A549 (cell line): ENCODE results near the gene TECRL. TPM values are rescaled to one million over a fixed set of nuclear protein-coding genes. Genes with fewer than 3 reads are reported as not detected.

Source experiments
- ATAC-seq, 2 experiments: fragments of 200-7000 bp in 1 of 2; fragments of >200 bp in 1 of 2; cut with Nextera tagmentation in 1 of 2; cut with Tn5 transposase in 1 of 2; 3 replicates each; pipeline versions ENCODE4 v1.8.0 to v1.9.1; 2018 to 2020; ENCODE audit warnings: mild to moderate bottlenecking in 1 of 2, moderate library complexity in 1 of 2
- CTCF ChIA-PET: fragments of 300-600 bp; sonication (Branson Sonifier 250); formaldehyde crosslinking; extraction: SDS; loops from one replicate; lab custom pipeline; 2021; ENCODE audit warnings: antibody characterized with exemption, inconsistent platforms; lab: Yijun Ruan, JAX
- POLR2A ChIA-PET: fragments of 350-600 bp; formaldehyde crosslinking; extraction: SDS; loops from one replicate; lab custom pipeline; 2021; ENCODE audit warnings: antibody characterized with exemption, inconsistent platforms; lab: Yijun Ruan, JAX
- DNase-seq, 2 experiments: peaks; one replicate each; pipeline versions ENCODE4 v3.0.0 to v3.0.0-alpha.2; 2011 to 2016; ENCODE audit warnings: low read depth in 1 of 2, low spot score in 1 of 2
- FAIRE-seq: peaks from 2 replicates; lab custom pipeline; 2011; peaks lifted over from hg19 to GRCh38; lab: Jason Lieb, UNC
- H3K27ac ChIP-seq, 2 experiments: fragments of >200 bp; sonication (Bioruptor Twin); formaldehyde crosslinking; 3 replicates each; pipeline ENCODE4 v1.5.1; 2016 to 2017
- H3K4me1 ChIP-seq: fragments of >200 bp; sonication (Bioruptor Twin); formaldehyde crosslinking; 3 replicates; pipeline ENCODE4 v1.6.1; 2016
- H3K4me2 ChIP-seq: fragments of >200 bp; sonication (Bioruptor Twin); formaldehyde crosslinking; 3 replicates; pipeline ENCODE4 v1.6.1; 2016
- H3K4me3 ChIP-seq: fragments of >200 bp; sonication (Bioruptor Twin); formaldehyde crosslinking; 3 replicates; pipeline ENCODE4 v1.5.1; 2016
- H3K9me3 ChIP-seq: fragments of >200 bp; sonication (Bioruptor Twin); formaldehyde crosslinking; 3 replicates; pipeline ENCODE4 v1.6.1; 2016
- CBX8 ChIP-seq: fragments of 200-600 bp; sonication (generic); IDR thresholded peaks from 2 replicates; pipeline ENCODE4 v1.6.1; 2016
- CEBPB ChIP-seq, 2 experiments: fragments of >200 bp in 1 of 2; sonication (Bioruptor Twin) in 1 of 2; formaldehyde crosslinking in 1 of 2; IDR thresholded peaks; 2 replicates each; pipeline ENCODE4 v1.6.1; 2012 to 2016
- CTCF ChIP-seq: fragments of >200 bp; sonication (Bioruptor Twin); formaldehyde crosslinking; IDR thresholded peaks from 3 replicates; pipeline ENCODE4 v1.5.1; 2016
- ELK1 ChIP-seq: fragments of 150-350 bp; IDR thresholded peaks from 2 replicates; pipeline ENCODE4 v1.6.1; 2014; ENCODE audit warnings: low read depth, mild to moderate bottlenecking, low read length
- ESRRA ChIP-seq: fragments of 150-350 bp; IDR thresholded peaks from 2 replicates; pipeline ENCODE4 v1.6.1; 2014; ENCODE audit warnings: mild to moderate bottlenecking, low read length, borderline replicate concordance
- FOSB ChIP-seq: fragments of 250-450 bp; sonication (Bioruptor Pico); IDR thresholded peaks from 2 replicates; pipeline ENCODE4 v1.5.0; 2020; ENCODE audit warnings: mild to moderate bottlenecking, moderate library complexity
- FOSL2 ChIP-seq, 2 experiments: fragments of 450-650 bp in 1 of 2; fragments of >200 bp in 1 of 2; sonication (Bioruptor Twin) in 1 of 2; formaldehyde crosslinking; IDR thresholded peaks; 2 replicates each; pipeline versions ENCODE4 v1.5.0 to v1.6.1; 2016 to 2020; ENCODE audit warnings: mild to moderate bottlenecking in 1 of 2, moderate library complexity in 1 of 2
- JUNB ChIP-seq: fragments of >200 bp; sonication (Bioruptor Twin); formaldehyde crosslinking; IDR thresholded peaks from 2 replicates; pipeline ENCODE4 v1.6.1; 2016
- MYC ChIP-seq: IDR thresholded peaks from 2 replicates; pipeline ENCODE4 v1.6.1; 2012; ENCODE audit warnings: mild to moderate bottlenecking, inconsistent platforms, low read length, improper control_type of control experiment, borderline replicate concordance
- NPAS2 ChIP-seq: fragments of 250-450 bp; sonication (Bioruptor Pico); IDR thresholded peaks from 2 replicates; pipeline ENCODE4 v1.8.0; 2022; ENCODE audit warnings: mild to moderate bottlenecking, moderate library complexity, borderline replicate concordance
- PBX3 ChIP-seq: IDR thresholded peaks from 2 replicates; pipeline ENCODE4 v1.6.1; 2012
- POLR2A ChIP-seq: IDR thresholded peaks from 2 replicates; pipeline ENCODE4 v1.6.1; 2012; ENCODE audit warnings: mild to moderate bottlenecking, low read length
- POLR2AphosphoS2 ChIP-seq: conservative IDR thresholded peaks from 2 replicates; pipeline ENCODE4 v1.6.1; 2012; ENCODE audit warnings: low read length, improper control_type of control experiment, inconsistent platforms
- RAD21 ChIP-seq, 2 experiments: fragments of >200 bp in 1 of 2; sonication (Bioruptor Twin) in 1 of 2; formaldehyde crosslinking in 1 of 2; IDR thresholded peaks in 1 of 2; conservative IDR thresholded peaks in 1 of 2; 2 replicates in 1 of 2; 3 replicates in 1 of 2; pipeline ENCODE4 v1.6.1; 2012 to 2018; ENCODE audit warnings: inconsistent platforms in 1 of 2
- RCOR1 ChIP-seq: fragments of 150-350 bp; IDR thresholded peaks from 2 replicates; pipeline ENCODE4 v1.6.1; 2014; ENCODE audit warnings: antibody characterized with exemption, low read length, low read depth
- REST ChIP-seq: fragments of 200-600 bp; sonication (generic); IDR thresholded peaks from 2 replicates; pipeline ENCODE4 v1.6.1; 2016; ENCODE audit warnings: antibody characterized with exemption, mild to moderate bottlenecking, moderate library complexity
- RNF2 ChIP-seq: fragments of 200-600 bp; sonication (generic); IDR thresholded peaks from 2 replicates; pipeline ENCODE4 v1.6.1; 2016; ENCODE audit warnings: low read depth, mild to moderate bottlenecking, antibody characterized with exemption, moderate library complexity, borderline replicate concordance
- SREBF2 ChIP-seq: fragments of 450-650 bp; IDR thresholded peaks from 2 replicates; pipeline ENCODE4 v1.6.1; 2014; ENCODE audit warnings: mild to moderate bottlenecking, moderate library complexity
- TFCP2L1 ChIP-seq: fragments of 250-450 bp; sonication (Bioruptor Pico); IDR thresholded peaks from 2 replicates; pipeline ENCODE4 v1.5.0; 2021; ENCODE audit warnings: mild to moderate bottlenecking
- WGBS: methylation state at CpG from one replicate; pipeline ENCODE4 v1.1.6; 2017; ENCODE audit errors: missing lambda C conversion rate; 5-methylcytosine and 5-hydroxymethylcytosine counted together
- polyA plus RNA-seq, 4 experiments: library from polyadenylated mRNA; depleted of rRNA in 3 of 4; stranded (reverse); fragments of >200 nt; fragmentation: RNase III in 1 of 4; extraction: RNeasy Plus Mini Kit Qiagen cat#74134 plus additional on column Dnase treatment in 1 of 4; gene quantifications; 2 replicates in 3 of 4; 3 replicates in 1 of 4; pipeline ENCODE4 v1.2.3, GENCODE V29; 2011 to 2017

Gene TECRL
- polyA plus RNA-seq, 2 of the 4 experiments (the other 2 are of a cell fraction), result not detected

GRCh38 chr4:64385220-64385619 is 24.0 kb downstream of the TECRL start:
- ChIA-PET CTCF (no interaction called here), POLR2A (no interaction called here)
- no peak for FAIRE-seq
- Histone ChIP-seq H3K4me2 (no peak overlapping the region), H3K4me1 (no peaks in the 10 kb centered on the region), H3K27ac (no peak overlapping the region), H3K9me3 (no peaks in the 10 kb centered on the region), H3K4me3 (no peak overlapping the region)
- 22% methylated on average over 1 of the region's 1 CpG for WGBS
- ATAC-seq, result no peak
- DNase-seq, result no peak
- TF ChIP-seq JUNB (no peak), PBX3 (no peak), CTCF (no peak), MYC (no peak), SREBF2 (no peak), FOSL2 (IDR thresholded peaks at IDR 0.05) (no peak), FOSL2 (CRISPR knock-in tag; IDR thresholded peaks at IDR 0.05) (no peak), RAD21 (conservative IDR thresholded peaks at IDR 0.05 in 1 of 2, IDR thresholded peaks at IDR 0.05 in 1 of 2) (no peak), FOSB (CRISPR knock-in tag) (no peak)
- TF ChIP-seq, all 56 proteins: peak for 0

- ChIA-PET POLR2A (no interaction called here), CTCF (no interaction called here)
- Histone ChIP-seq H3K4me2 (no peak overlapping the region), H3K4me1 (no peaks in the 10 kb centered on the region), H3K27ac (no peak overlapping the region), H3K9me3 (no peaks in the 10 kb centered on the region), H3K4me3 (no peak overlapping the region)
- TF ChIP-seq PBX3, result no peak
- TF ChIP-seq ESRRA, result no peak
- TF ChIP-seq POLR2A, result no peak
- no peak for TF ChIP-seq NPAS2 (CRISPR knock-in tag)
- FAIRE-seq, result no peak
- ATAC-seq, result no peak
- 14% methylated on average over 1 of the region's 1 CpG for WGBS
- no peak for DNase-seq
Measured at GRCh38 chr4:64384237-64385203, 24.7 kb downstream of the TECRL start.

GRCh38 chr4:64368741-64369140 is 40.5 kb downstream of the TECRL start:
- no peak for ATAC-seq
- no peak for TF ChIP-seq RCOR1
- no peak for TF ChIP-seq FOSL2 (IDR thresholded peaks at IDR 0.05)
- no peak for TF ChIP-seq FOSL2 (CRISPR knock-in tag; IDR thresholded peaks at IDR 0.05)
- TF ChIP-seq CEBPB (IDR thresholded peaks at IDR 0.05), result no peak
- TF ChIP-seq CTCF, result no peak
- no peak for TF ChIP-seq ESRRA
- no peak for TF ChIP-seq SREBF2
- TF ChIP-seq POLR2AphosphoS2, result no peak
- TF ChIP-seq CBX8, result no peak
- no peak for TF ChIP-seq RNF2
- TF ChIP-seq ELK1, result no peak
- no peak for TF ChIP-seq TFCP2L1 (CRISPR knock-in tag)
- no peak for TF ChIP-seq REST
- Histone ChIP-seq H3K4me1 (no peaks in the 10 kb centered on the region), H3K4me3 (no peak overlapping the region), H3K4me2 (no peak overlapping the region), H3K9me3 (no peaks in the 10 kb centered on the region), H3K27ac (no peak overlapping the region)
- FAIRE-seq, result no peak
- 16% methylated on average over 1 of the region's 1 CpG for WGBS
- ChIA-PET CTCF (no interaction called here), POLR2A (no interaction called here)
- DNase-seq, result no peak
